GM18511 (cell line): Measurements from ENCODE around the gene RGS7.
"Not testable (repeated sequence)": the region's sequence is repeated elsewhere in the genome, so short reads cannot be mapped to it uniquely, and the experiment has no call there.

Experiments
- ATAC-seq: cut with Tn5 transposase; IDR thresholded peaks from one replicate; pipeline ENCODE4 v1.9.1; 2021; ENCODE audit warnings: mild to moderate bottlenecking, moderate library complexity; ENCODE audit not compliant: unreplicated experiment

Gene RGS7

DNA sequence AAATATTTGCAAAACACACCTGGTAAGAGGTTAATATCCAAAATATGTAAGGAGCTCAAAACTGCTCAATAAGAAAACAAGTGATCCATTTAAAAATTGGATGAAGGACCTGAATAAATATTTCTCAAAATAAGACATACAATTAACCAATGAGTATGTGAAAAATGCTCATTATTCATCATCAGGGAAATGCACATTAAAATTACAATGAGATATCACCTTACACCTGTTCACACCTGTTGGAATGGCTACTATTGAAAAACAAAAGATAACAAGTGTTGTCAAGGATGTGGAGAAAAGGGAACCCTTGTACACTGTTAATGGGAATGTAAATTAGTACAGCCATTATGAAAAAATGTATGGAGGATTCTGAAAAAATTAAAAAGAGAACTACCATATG, 609.1 kb downstream of the RGS7 start:
- no peak for ATAC-seq

DNA sequence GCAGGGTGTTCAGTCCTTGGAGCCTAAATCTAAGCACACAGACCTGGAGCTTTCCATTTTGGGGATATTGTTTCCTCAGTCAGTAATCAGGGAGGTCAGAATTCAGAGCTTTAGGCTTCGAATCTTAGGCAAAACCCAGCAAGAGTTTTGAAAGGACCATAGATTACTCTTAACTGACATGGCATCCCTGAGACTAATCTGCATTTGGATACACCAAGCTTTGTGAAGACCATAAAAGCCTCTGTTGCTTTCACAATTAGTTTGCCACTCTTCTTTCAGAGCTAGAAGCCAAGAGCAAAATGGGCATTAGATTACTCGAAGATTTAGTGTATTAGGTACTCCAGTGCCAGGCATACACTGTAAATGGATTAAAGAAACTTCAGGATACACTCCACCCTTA, 613.3 kb downstream of the RGS7 start:
- ATAC-seq, result no peak

DNA sequence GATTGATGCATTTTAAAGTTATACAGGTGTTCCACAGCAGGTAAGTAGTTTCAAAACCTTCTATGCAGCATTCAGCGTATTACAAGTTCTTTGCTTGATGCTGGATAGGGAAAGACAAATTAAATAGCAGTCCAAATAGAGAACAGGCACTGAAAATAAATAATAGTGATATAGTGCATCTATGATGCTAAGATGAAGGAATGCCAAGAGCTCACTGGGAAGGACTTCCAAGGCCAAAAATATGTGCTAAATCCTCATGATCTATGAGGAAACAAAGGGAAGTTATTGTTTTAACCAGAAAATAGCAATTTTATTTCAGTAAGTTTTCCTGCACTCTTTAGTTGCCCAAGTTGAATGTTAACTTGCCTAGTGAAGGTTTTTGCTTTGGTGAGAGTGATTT, 617.3 kb downstream of the RGS7 start:
- no peak for ATAC-seq

DNA sequence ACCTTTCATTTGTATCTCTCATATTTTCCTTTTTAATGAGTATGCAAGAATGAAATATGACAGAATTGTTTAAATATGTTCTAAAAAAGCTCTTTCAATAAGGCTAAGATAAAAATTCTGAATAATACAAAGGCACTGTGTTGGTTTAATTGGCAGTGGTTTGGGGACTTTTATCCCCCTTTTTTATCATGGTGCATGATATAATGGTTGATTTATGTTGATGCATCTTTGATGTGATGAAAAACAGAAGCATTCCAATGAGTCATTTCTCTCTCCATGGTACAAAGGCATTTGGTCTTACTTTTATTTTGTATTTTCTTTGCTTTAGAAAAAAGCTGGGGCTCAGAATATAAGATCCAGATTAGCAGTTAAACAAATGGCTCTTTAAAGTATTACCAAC, 617.9 kb downstream of the RGS7 start:
- ATAC-seq, result no peak

DNA sequence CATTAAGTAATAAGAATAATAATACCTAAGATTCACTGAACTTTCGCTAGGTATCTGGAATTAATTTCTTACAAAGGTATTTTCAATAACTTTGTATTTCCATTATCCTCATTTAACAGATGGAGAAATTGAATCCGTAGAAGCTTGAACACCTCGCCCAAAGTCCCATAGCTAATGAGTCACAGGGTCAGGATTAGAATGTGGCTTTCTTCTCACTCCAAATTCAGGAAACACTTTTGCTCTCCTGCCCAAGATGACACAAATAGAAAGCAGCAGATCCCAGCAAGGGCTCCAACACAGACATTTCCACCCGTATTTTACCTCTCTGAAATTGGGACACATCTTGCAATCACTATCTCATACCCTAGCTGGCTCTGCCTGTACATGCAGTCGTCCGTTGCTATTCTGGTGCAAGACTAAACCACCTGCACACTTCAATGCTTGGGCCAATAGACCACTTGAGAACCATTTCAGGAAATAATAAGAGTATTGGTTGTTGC, 619.2 kb downstream of the RGS7 start:
- no peak for ATAC-seq

DNA sequence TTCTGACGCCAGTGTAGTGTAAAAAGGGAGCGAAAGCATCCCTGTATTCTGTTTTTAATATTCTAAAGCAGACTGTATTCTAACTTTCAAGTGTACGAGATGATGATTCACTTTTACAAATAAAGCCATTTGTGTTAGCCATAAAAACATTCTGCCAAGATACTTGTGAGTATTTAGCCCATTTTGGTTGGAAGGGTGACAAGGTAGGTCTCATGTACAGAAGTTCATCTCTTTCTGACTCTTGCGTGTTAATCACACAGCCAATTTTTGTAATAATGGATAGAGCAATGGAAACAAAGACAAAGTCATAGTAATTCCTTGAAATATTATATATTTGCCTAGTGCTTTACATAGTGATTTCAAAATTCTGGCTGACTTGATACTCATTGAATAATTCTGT, 619.7 kb downstream of the RGS7 start:
- ATAC-seq, result no peak

DNA sequence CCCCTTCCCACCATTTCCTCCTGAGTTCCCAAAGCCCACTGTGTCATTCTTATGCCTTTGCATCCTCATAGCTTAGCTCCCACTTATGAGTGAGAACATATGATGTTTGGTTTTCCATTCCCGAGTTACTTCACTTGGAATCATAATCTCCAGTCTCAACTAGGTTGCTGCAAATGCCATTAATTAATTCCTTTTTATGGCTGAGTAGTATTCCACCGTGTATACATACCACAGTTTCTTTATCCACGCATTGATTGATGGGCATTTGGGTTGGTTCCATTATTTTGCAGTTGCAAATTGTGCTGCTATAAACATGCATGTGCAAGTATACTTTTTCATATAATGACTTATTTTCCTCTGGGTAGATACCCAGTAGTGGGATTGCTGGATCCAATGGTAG, 622.3 kb downstream of the RGS7 start:
- ATAC-seq, result not testable (repeated sequence)

DNA sequence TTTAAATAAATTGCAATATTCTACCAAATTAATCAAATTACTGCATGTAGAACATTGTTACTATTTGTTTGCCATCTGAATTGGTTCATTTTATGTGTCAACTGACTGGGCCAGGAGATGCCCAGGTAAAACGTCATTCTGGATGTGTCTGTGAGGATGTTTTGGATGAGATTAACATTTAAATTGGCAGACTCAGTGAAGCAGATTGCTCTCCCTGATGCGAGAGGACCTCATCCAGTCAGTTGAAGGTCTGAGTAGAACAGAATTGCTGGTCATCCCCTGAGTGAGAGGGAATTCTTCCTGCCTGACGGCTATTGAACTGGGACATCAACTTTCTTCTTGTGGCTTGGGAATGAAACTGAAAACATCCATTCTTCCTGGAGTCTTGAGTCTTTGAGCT, 623.0 kb downstream of the RGS7 start:
- no peak for ATAC-seq

DNA sequence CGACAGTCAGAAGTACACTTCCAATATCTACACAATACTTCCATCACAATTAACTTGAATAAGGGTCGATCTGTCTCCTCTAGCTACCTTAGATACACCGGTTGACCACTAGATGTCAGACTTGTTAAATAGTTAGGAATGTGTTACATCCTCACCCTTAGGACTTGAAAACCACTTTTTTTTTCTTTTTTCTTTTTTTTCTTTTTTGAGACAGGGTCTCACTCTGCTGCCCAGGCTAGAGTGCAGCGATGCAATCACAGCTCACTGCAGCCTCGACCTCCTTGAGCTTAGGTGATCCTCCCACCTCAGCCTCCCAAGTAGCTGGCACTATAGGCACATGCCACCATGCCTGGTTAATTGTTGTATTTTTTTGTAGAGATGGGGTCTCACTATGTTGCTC, 624.6 kb downstream of the RGS7 start:
- ATAC-seq, result peak; percentile 81
